ENCODE data around the gene RASSF8. TPM values are rescaled to one million over a fixed set of nuclear protein-coding genes. Genes with fewer than 3 reads are reported as not detected.

Gene RASSF8
- total RNA-seq, 2 experiments from 2014 or later, result not detected

- Histone ChIP-seq H3K9me3 (ENCODE audit: low read length) (no peaks in the 10 kb centered on the region), H3K4me2 (ENCODE audit: low read length) (no peak overlapping the region), H3K36me3 (ENCODE audit: insufficient read depth, low read length) (no peaks in the 10 kb centered on the region), H3K4me3 (ENCODE audit: low read depth, low read length, poor library complexity, severe bottlenecking) (no peak overlapping the region), H3K4me1 (ENCODE audit: insufficient read depth, low read length, poor library complexity, severe bottlenecking) (no peaks in the 10 kb centered on the region), H4K20me1 (ENCODE audit: insufficient read depth, low read length) (no peaks in the 10 kb centered on the region), H3K27ac (ENCODE audit: low read depth, low read length, poor library complexity, severe bottlenecking) (no peak overlapping the region), H2AFZ (ENCODE audit: low read length) (no peak overlapping the region), H3K79me2 (ENCODE audit: insufficient read depth, low read depth, low read length) (no peaks in the 10 kb centered on the region), H3K9me2 (ENCODE audit: insufficient read depth, low read length) (no peaks in the 10 kb centered on the region)
- TF ChIP-seq EZH2phosphoT487 (IDR thresholded peaks at IDR 0.05; ENCODE audit: borderline replicate concordance, low read depth, low read length), result no peak
- TF ChIP-seq CTCF (conservative IDR thresholded peaks at IDR 0.05; ENCODE audit: low read length), result no peak
- ChIA-PET POLR2A (no interaction called here), CTCF (ENCODE audit: unreplicated experiment) (no interaction called here)
- BruUV-seq (replicated peaks), result no TSS peak
- DNase-seq (ENCODE audit: low spot score), result no peak
- intact Hi-C loops (cut with micrococcal nuclease; ENCODE audit: unreplicated experiment), result no loop called here
These were observed 51.9 kb downstream of the RASSF8 start for GRCh38 chr12:26010293-26010821.

- no peaks in the 10 kb centered on the region for H3K9me2 ChIP-seq (ENCODE audit: insufficient read depth, low read length)
- ChIA-PET CTCF (ENCODE audit: unreplicated experiment) (no interaction called here), POLR2A (interaction anchor here (0.5 kb wide), 1 partner anchor 73 kb away, joined by 3 read pairs; no protein-coding TSS in a partner anchor)
- no peaks in the 10 kb centered on the region for H3K79me2 ChIP-seq (ENCODE audit: insufficient read depth, low read depth, low read length)
- H3K4me3 ChIP-seq (ENCODE audit: low read depth, low read length, poor library complexity, severe bottlenecking), result no peak overlapping the region
- H3K27ac ChIP-seq (ENCODE audit: low read depth, low read length, poor library complexity, severe bottlenecking), result no peak overlapping the region
- H3K36me3 ChIP-seq (ENCODE audit: insufficient read depth, low read length), result no peaks in the 10 kb centered on the region
- no TSS peak for BruUV-seq (replicated peaks)
- H4K20me1 ChIP-seq (ENCODE audit: insufficient read depth, low read length), result no peaks in the 10 kb centered on the region
- intact Hi-C loops (cut with micrococcal nuclease; ENCODE audit: unreplicated experiment), result no loop called here
- H3K9me3 ChIP-seq (ENCODE audit: low read length), result no peaks in the 10 kb centered on the region
- no peak overlapping the region for H3K4me2 ChIP-seq (ENCODE audit: low read length)
- H3K4me1 ChIP-seq (ENCODE audit: insufficient read depth, low read length, poor library complexity, severe bottlenecking), result no peaks in the 10 kb centered on the region
- no peak for DNase-seq (ENCODE audit: low spot score)
- no peak overlapping the region for H2AFZ ChIP-seq (ENCODE audit: low read length)
- no peak for TF ChIP-seq EZH2phosphoT487 (IDR thresholded peaks at IDR 0.05; ENCODE audit: borderline replicate concordance, low read depth, low read length)
- TF ChIP-seq CTCF (conservative IDR thresholded peaks at IDR 0.05; ENCODE audit: low read length), result no peak
These were observed 52.6 kb downstream of the RASSF8 start for GRCh38 chr12:26011099-26011498.

- Histone ChIP-seq H3K79me2 (ENCODE audit: insufficient read depth, low read depth, low read length) (no peaks in the 10 kb centered on the region), H2AFZ (ENCODE audit: low read length) (no peak overlapping the region), H3K9me2 (ENCODE audit: insufficient read depth, low read length) (no peaks in the 10 kb centered on the region), H3K27ac (ENCODE audit: low read depth, low read length, poor library complexity, severe bottlenecking) (no peak overlapping the region), H3K36me3 (ENCODE audit: insufficient read depth, low read length) (no peaks in the 10 kb centered on the region), H3K4me3 (ENCODE audit: low read depth, low read length, poor library complexity, severe bottlenecking) (no peak overlapping the region), H3K9me3 (ENCODE audit: low read length) (no peaks in the 10 kb centered on the region), H3K4me1 (ENCODE audit: insufficient read depth, low read length, poor library complexity, severe bottlenecking) (no peaks in the 10 kb centered on the region), H3K4me2 (ENCODE audit: low read length) (no peak overlapping the region), H4K20me1 (ENCODE audit: insufficient read depth, low read length) (no peaks in the 10 kb centered on the region)
- no peak for DNase-seq (ENCODE audit: low spot score)
- intact Hi-C loops (cut with micrococcal nuclease; ENCODE audit: unreplicated experiment), result no loop called here
- ChIA-PET CTCF (ENCODE audit: unreplicated experiment) (no interaction called here), POLR2A (no interaction called here)
- no TSS peak for BruUV-seq (replicated peaks)
- TF ChIP-seq EZH2phosphoT487 (IDR thresholded peaks at IDR 0.05; ENCODE audit: borderline replicate concordance, low read depth, low read length) (no peak), CTCF (conservative IDR thresholded peaks at IDR 0.05; ENCODE audit: low read length) (no peak)
These were observed 55.6 kb downstream of the RASSF8 start for GRCh38 chr12:26014085-26014484.

Data from OCI-LY7 (cell line).